ENCODE data around the gene TUBA1C. TPM values are rescaled to one million over a fixed set of nuclear protein-coding genes. Genes with fewer than 3 reads are reported as not detected.
A peak's percentile ranks its signal among the peaks of the same experiment; 100 is the strongest.
"Not testable (repeated sequence)": the region's sequence is repeated elsewhere in the genome, so short reads cannot be mapped to it uniquely, and the experiment has no call there.

The TUBA1C gene
- total RNA-seq, 2 experiments from 2014 or later = 23.4 to 28.9 TPM

DNA sequence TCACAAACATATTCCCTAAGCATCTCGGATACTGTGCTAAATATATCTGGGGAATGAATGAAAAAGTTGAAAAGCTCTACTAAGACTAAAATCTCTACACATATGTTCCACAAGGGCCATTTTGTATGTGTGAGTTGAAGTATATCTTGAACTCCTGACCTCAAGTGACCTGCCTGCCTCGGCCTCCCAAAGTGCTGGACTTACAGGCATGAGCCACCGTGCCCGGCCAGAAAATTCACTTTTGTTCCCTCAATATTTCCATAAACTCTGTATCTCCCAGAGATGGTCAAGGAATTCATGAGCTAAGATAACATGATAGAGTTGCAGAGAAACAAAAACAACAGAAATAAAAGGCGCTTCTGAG lies 1.5 kb upstream of the TUBA1C start:
- H3K36me3 Mint-ChIP-seq (ENCODE audit: low read depth) = peaks cover 6% of the 10 kb centered on the region
- peaks cover 38% of the 10 kb centered on the region for H3K4me1 ChIP-seq (ENCODE audit: insufficient read depth, low read length)
- H3K9me3 ChIP-seq (ENCODE audit: control insufficient read depth in 1 of 2, insufficient read depth in 1 of 2, low read length in 2 of 2) = no peaks in the 10 kb centered on the region
- no peak for ATAC-seq (ENCODE audit: poor library complexity)
- TF ChIP-seq, protein P1, sequence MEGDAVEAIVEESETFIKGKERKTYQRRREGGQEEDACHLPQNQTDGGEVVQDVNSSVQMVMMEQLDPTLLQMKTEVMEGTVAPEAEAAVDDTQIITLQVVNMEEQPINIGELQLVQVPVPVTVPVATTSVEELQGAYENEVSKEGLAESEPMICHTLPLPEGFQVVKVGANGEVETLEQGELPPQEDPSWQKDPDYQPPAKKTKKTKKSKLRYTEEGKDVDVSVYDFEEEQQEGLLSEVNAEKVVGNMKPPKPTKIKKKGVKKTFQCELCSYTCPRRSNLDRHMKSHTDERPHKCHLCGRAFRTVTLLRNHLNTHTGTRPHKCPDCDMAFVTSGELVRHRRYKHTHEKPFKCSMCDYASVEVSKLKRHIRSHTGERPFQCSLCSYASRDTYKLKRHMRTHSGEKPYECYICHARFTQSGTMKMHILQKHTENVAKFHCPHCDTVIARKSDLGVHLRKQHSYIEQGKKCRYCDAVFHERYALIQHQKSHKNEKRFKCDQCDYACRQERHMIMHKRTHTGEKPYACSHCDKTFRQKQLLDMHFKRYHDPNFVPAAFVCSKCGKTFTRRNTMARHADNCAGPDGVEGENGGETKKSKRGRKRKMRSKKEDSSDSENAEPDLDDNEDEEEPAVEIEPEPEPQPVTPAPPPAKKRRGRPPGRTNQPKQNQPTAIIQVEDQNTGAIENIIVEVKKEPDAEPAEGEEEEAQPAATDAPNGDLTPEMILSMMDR (IDR thresholded peaks at IDR 0.05) = no peak
- H3K27me3 ChIP-seq (ENCODE audit: control insufficient read depth in 1 of 2, insufficient read depth in 2 of 2, low read length in 2 of 2) = no peaks in the 10 kb centered on the region
- H3K9me3 Mint-ChIP-seq = no peaks in the 10 kb centered on the region
- DNase-seq = no peak
- peak overlapping the region; percentile 91 for H3K4me3 Mint-ChIP-seq
- peaks cover 20% of the 10 kb centered on the region for H3K4me1 Mint-ChIP-seq (ENCODE audit: low read depth)
- POLR2A ChIA-PET = interaction anchor here (0.8 to 4.1 kb wide), 6 partner anchors 9 to 105 kb away, joined by 3 to 30 read pairs (median 3); partner anchors contain the start of genes TROAP and TUBA1A
- no peaks in the 10 kb centered on the region for H3K27me3 Mint-ChIP-seq
- no peak overlapping the region for H3K27ac ChIP-seq (ENCODE audit: low read depth in 1 of 2, low read length in 2 of 2)
- CTCF ChIA-PET = interaction anchor here (1.0 to 1.4 kb wide), 2 partner anchors 25 to 28 kb away, joined by 3 to 4 read pairs; no protein-coding TSS in a partner anchor
- H3K4me3 ChIP-seq (ENCODE audit: low read length) = no peak overlapping the region
- intact Hi-C loops (cut with DNase I, micrococcal nuclease) = loop anchor here in 1 of 2 experiments (2.0 kb wide), 1 partner anchor 29 kb away; no protein-coding TSS in a partner anchor
- H3K27ac Mint-ChIP-seq = no peak overlapping the region
- no peaks in the 10 kb centered on the region for H3K36me3 ChIP-seq (ENCODE audit: insufficient read depth, low read length)

- Histone ChIP-seq H3K36me3 (ENCODE audit: insufficient read depth, low read length) (peaks cover under 1% of the 10 kb centered on the region), H3K4me3 (ENCODE audit: low read length) (peak overlapping the region; percentile 86), H3K27me3 (ENCODE audit: control insufficient read depth in 1 of 2, insufficient read depth in 2 of 2, low read length in 2 of 2) (no peaks in the 10 kb centered on the region), H3K4me1 (ENCODE audit: insufficient read depth, low read length) (peaks cover 38% of the 10 kb centered on the region), H3K9me3 (ENCODE audit: control insufficient read depth in 1 of 2, insufficient read depth in 1 of 2, low read length in 2 of 2) (no peaks in the 10 kb centered on the region), H3K27ac (ENCODE audit: low read depth in 1 of 2, low read length in 2 of 2) (no peak overlapping the region)
- peaks cover 23% of the 10 kb centered on the region for H3K4me1 Mint-ChIP-seq (ENCODE audit: low read depth)
- ChIA-PET CTCF (interaction anchor here (1.0 to 1.4 kb wide), 2 partner anchors 24 to 29 kb away, joined by 3 to 4 read pairs; no protein-coding TSS in a partner anchor), POLR2A (interaction anchor here (1.1 to 4.1 kb wide), 5 partner anchors 10 to 154 kb away, joined by 3 to 30 read pairs (median 6); partner anchors contain the start of genes LMBR1L, TUBA1A and TUBA1B)
- intact Hi-C loops (cut with DNase I, micrococcal nuclease) = no loop called here
- H3K27me3 Mint-ChIP-seq = no peaks in the 10 kb centered on the region
- TF ChIP-seq, protein P1 (IDR thresholded peaks at IDR 0.05) = no peak
- H3K27ac Mint-ChIP-seq = no peak overlapping the region
- DNase-seq = peak in 11 of 14 experiments; percentile 1 to 74 (median 16)
- peak overlapping the region; percentile 99 for H3K4me3 Mint-ChIP-seq
- H3K9me3 Mint-ChIP-seq = no peaks in the 10 kb centered on the region
- ATAC-seq (ENCODE audit: poor library complexity) = peak; percentile 47
- peaks cover 17% of the 10 kb centered on the region for H3K36me3 Mint-ChIP-seq (ENCODE audit: low read depth)
These were observed 413 bp upstream of the TUBA1C start for GRCh38 chr12:49264466-49264872.

DNA sequence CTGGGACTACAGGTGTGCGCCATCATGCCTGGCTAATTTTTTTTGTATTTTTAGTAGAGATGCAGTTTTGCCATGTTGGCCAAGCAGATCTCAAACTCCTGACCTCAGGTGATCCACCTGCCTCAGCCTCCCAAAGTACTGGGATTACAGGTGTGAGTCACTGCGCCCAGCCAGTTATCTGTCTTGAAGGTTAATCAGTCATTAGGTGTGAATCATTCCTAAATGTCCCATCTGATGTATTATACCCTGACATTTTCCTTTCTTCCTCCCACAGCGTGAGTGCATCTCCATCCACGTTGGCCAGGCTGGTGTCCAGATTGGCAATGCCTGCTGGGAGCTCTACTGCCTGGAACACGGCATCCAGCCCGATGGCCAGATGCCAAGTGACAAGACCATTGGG lies 4.3 kb downstream of the TUBA1C start:
- Histone ChIP-seq H3K36me3 (ENCODE audit: insufficient read depth, low read length) (peaks cover 39% of the 10 kb centered on the region), H3K4me1 (ENCODE audit: insufficient read depth, low read length) (peaks cover 33% of the 10 kb centered on the region)
- H3K27me3 Mint-ChIP-seq; ATAC-seq (ENCODE audit: poor library complexity); CTCF ChIA-PET; H3K9me3 Mint-ChIP-seq; H3K4me3 Mint-ChIP-seq; H3K27me3 ChIP-seq (ENCODE audit: control insufficient read depth in 1 of 2, insufficient read depth in 2 of 2, low read length in 2 of 2); H3K4me3 ChIP-seq (ENCODE audit: low read length); H3K27ac ChIP-seq (ENCODE audit: low read depth in 1 of 2, low read length in 2 of 2); intact Hi-C loops (cut with DNase I, micrococcal nuclease); POLR2A ChIA-PET; H3K9me3 ChIP-seq (ENCODE audit: control insufficient read depth in 1 of 2, insufficient read depth in 1 of 2, low read length in 2 of 2); DNase-seq; H3K27ac Mint-ChIP-seq: not testable (repeated sequence)
- Mint-ChIP-seq H3K36me3 (ENCODE audit: low read depth) (peaks cover 50% of the 10 kb centered on the region), H3K4me1 (ENCODE audit: low read depth) (peaks cover 19% of the 10 kb centered on the region)
